C4-2B (cell line): ENCODE measurements around the gene PFDN1.
A peak's percentile ranks its signal among the peaks of the same experiment; 100 is the strongest.

ENCODE experiments used
- H3K27ac ChIP-seq: fragments of 450-650 bp; 2 replicates; pipeline ENCODE4 v1.5.1; 2017
- CTCF ChIP-seq: fragments of 450-650 bp; conservative IDR thresholded peaks from 2 replicates; pipeline ENCODE4 v1.5.1; 2017; ENCODE audit warnings: mild to moderate bottlenecking
- ZFX ChIP-seq: fragments of 450-650 bp; IDR thresholded peaks from 2 replicates; pipeline ENCODE4 v1.6.1; 2017

PFDN1 gene

GRCh38 chr5:140302786-140303639, at the start of gene PFDN1:
TSS of gene PFDN1 (minus strand) at chr5:140303101. CDS start at chr5:140303073, 28 bp downstream.
- TF ChIP-seq CTCF (no peak), ZFX (no peak)
- peak within 1 kb of the TSS; percentile 67 for H3K27ac ChIP-seq

GRCh38 chr5:140351609-140352334, 48.9 kb upstream of the PFDN1 start:
- no peak overlapping the region for H3K27ac ChIP-seq
- TF ChIP-seq CTCF (peak; percentile 95), ZFX (no peak)

GRCh38 chr5:140349244-140349643, 46.3 kb upstream of the PFDN1 start:
- TF ChIP-seq CTCF: no peak
- no peak overlapping the region for H3K27ac ChIP-seq

- no peak for TF ChIP-seq CTCF
- no peak for TF ChIP-seq ZFX
- no peak overlapping the region for H3K27ac ChIP-seq
Observed at GRCh38 chr5:140348104-140348503, 45.2 kb upstream of the PFDN1 start.

GRCh38 chr5:140347360-140347759, 44.5 kb upstream of the PFDN1 start:
- peak overlapping the region; percentile 54; the same call in 1 of the 2 replicates for H3K27ac ChIP-seq
- TF ChIP-seq CTCF (no peak), ZFX (no peak)

GRCh38 chr5:140346348-140347221, 43.7 kb upstream of the PFDN1 start, which contains the start of gene HBEGF:
TSS of gene HBEGF (minus strand) at chr5:140346603. CDS start at chr5:140346328, 275 bp downstream.
- peak within 1 kb of the TSS; percentile 54 for H3K27ac ChIP-seq
- TF ChIP-seq ZFX (peak; percentile 29; the same call in 1 of the 2 replicates), CTCF (peak; percentile 86)
